HG03565 (cell line): ENCODE data around the gene HSPB7.
"Not testable (repeated sequence)": the region's sequence is repeated elsewhere in the genome, so short reads cannot be mapped to it uniquely, and the experiment has no call there.

Experiments
- ATAC-seq: cut with Tn5 transposase; IDR thresholded peaks from one replicate; pipeline ENCODE4 v1.9.1; 2021; ENCODE audit warnings: mild to moderate bottlenecking, moderate library complexity; ENCODE audit not compliant: unreplicated experiment

Gene HSPB7

GRCh38 chr1:15985611-15986297 is 32.1 kb downstream of the HSPB7 start:
- no peak for ATAC-seq

DNA sequence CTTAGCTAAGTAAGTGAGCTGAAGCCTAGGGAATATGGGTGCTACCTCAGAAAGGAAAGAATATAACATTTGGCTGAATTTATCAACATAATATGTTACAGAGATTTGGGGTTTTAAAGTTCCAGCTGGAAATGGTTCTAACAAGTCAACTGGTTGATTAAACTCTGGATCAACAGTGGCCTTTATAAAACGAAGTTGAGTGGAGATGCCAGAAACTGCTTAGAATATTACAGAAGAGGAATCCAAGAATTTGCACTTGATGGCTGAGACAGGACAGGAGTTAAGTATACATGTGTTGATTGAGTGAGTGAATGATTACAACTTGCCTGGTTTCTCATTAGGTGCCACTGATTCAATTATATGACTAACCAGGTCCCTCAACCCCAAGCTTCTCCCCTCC is 34.6 kb downstream of the HSPB7 start:
- ATAC-seq = no peak

DNA sequence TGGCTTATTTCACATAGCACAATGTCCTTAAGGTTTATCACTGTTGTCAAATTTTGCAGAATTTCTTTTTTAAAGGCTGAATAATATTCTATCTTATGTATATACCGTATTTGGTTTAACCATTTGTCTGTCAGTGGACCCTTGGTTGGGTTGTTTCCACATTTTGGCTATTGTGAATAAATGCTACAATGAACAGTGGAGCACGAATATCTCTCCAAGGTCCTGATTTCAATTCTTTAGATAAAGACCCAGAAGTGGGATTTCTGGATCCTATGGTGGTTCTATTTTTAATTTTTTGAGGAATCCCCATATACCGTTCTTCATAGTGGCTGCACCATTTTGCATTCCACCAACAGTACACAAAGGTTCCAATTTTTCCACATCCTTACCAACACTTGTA is 36.2 kb downstream of the HSPB7 start:
- ATAC-seq = no peak

GRCh38 chr1:15977947-15978346 is 39.9 kb downstream of the HSPB7 start:
- ATAC-seq = not testable (repeated sequence)

GRCh38 chr1:15975805-15976680 is 41.8 kb downstream of the HSPB7 start, which contains the start of gene ZBTB17:
TSS of gene ZBTB17 (minus strand) at chr1:15976101. CDS start at chr1:15948495, 27,606 bp downstream.
- peak; percentile 62 for ATAC-seq

DNA sequence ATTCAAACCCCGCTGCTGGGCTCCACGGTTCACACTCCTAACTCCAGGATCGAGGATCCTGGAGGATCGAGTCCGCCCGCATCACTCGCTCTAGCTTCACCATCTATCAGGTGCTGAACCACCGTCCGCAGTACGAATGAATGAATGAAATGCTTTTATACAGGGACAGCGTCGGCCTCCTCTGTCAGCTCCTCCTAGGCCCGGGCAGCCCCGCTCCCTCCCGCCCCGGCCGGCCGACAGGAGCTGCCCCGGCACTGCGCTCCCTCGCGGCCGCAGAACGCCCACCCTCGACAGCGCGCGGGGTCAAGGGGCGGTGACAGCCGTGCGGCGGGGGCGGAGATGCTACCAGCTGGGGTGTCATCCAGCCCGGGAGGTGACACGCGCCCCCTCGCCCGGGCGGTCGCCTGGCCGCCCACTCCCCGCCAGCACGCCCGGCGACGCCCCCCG is 42.5 kb downstream of the HSPB7 start:
- peak; percentile 34 for ATAC-seq

DNA sequence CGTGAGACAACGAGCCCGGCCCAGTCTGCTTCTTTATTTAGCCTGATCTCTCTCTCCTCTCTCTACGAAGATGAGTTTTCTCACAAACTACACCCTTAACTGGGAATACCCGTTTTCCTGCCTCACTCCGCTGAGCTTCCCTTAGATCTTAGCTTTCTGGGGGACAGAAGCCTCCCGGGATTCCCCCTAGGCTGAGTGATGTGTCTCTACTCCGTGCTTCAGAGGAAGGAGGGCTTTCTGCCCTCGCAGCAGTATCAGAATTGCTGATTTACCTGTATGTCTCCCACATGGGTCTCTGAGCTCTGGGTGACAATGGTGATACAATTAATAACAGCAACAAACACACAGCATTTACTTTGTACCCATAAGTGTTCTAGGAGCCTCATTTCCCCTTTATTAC is 43.0 kb downstream of the HSPB7 start:
- peak; percentile 29 for ATAC-seq

DNA sequence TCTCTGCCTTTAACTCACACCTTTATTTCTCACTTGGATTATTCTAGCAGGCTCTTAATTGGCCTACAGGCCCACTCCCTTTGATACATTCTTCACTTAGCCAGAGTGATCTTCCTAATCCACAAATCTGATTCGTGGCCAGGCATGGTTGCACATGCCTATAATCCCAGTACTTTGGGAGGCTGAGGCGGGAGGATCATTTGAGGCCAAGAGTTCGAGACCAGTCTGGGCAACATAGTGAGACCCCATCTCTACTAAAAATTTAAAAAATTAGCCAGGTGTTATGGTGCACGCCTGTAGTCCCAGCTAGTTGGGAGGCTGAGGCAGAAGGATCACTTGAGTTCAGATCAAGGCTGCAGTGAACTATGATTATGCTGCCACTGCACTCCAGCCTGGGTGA is 44.1 kb downstream of the HSPB7 start:
- no peak for ATAC-seq

- ATAC-seq = no peak
Observed at GRCh38 chr1:15972409-15972808, 45.4 kb downstream of the HSPB7 start.

- ATAC-seq = no peak
Observed at GRCh38 chr1:15970911-15971310, 46.9 kb downstream of the HSPB7 start.

GRCh38 chr1:15969321-15969880 is 48.4 kb downstream of the HSPB7 start:
- no peak for ATAC-seq

- ATAC-seq = no peak
Observed at GRCh38 chr1:15968172-15968571, 49.7 kb downstream of the HSPB7 start.

DNA sequence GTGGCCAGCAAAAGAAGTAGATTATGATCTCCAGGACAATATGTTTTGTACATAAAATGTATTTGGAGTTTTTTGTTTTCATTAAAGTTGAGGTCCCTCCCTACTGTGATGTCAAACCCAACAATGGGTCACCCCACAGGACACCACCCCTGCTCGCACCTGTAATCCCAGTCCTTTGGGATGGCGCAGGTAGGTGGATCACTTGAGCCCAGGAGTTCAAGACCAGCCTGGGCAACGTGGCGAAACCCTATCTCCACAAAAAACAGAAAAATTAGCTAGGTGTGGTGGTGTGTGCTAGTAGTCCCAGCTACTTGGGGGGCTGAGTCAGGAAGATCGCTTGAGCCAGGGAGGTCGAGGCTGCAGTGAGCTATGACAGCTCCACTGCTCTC is 50.9 kb downstream of the HSPB7 start:
- no peak for ATAC-seq

DNA sequence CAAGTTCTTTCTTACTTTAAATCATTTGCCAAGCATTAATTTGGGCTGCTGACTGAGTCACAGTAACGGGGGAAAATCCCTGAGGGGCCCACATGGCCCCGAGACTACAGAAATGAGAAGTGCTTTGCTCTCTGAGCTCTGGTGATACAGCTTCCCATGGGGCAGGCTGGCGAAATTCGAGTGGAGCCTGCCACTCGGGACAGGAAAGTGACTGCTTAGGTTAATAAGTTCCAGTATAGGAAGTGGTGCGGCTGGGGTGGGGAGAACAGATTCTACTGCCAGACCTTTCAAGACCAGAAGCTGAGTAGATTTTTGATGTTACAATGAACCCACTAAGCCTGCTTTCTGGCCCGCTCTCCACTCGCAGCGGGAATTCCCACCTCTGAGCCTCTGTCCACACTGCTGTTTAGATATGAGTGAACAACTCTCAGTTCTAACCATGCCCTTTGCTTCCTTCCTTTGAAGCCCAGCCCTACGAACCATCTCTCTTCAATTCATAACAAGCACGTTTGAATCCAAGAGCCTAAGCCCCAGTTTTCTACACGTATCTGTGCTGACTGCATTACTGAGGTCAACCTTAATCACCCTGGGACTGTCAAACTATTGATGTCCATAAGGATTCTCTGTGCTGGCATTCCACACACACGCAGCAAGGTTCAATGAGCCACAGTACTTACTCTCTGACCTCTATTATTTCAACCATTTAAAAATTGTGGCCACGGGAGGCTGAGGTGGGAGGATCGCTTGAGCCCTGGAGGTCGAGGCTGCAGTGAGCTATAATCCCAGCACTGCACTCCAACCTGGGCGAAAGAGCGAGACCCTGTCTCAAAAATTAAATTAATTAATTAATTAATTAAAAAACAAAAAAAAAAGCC is 51.5 kb downstream of the HSPB7 start:
- peak; percentile 59 for ATAC-seq

DNA sequence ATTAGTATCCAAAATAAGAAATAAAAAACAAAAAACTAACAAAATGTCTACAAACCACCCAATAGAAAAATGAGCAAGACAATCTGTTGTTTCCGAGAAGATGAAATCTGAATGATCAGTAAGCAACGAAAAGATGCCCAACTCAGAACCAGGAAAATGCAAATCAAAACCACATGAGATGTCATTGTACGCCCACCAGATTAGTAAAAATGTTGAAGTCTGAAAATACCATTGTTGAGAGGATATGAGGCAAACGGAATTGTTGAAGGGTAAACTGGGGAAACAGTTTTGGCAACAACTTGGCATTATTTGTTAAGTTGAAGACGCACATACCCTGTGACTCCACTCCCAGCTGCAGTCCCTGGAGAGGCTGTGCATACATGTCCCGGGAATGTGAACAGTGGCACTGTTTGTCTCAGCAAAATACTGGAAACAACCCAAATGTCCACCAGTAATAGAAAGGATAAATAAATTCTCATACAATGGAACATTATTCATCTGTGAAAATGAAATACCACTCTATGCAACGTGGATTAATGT is 52.5 kb downstream of the HSPB7 start:
- ATAC-seq = no peak
